IMR-90 (cell line): ENCODE results near the gene RASGRF2. TPM values are rescaled to one million over a fixed set of nuclear protein-coding genes. Genes with fewer than 3 reads are reported as not detected.

Source experiments
- ATAC-seq: fragments of 200-7000 bp; cut with Tn5 transposase; 2 replicates; pipeline ENCODE4 v1.9.1; 2020; ENCODE audit warnings: low read depth, mild to moderate bottlenecking, moderate library complexity
- BruUV-seq: library from RNA; stranded (reverse); fragments of 400-500 nt; replicated peaks from 2 replicates; lab custom pipeline; 2021; lab: Mats Ljungman, UMichigan
- CTCF ChIA-PET: fragments of 300-600 bp; formaldehyde crosslinking; extraction: SDS; loops from one replicate; lab custom pipeline; 2021; ENCODE audit warnings: antibody characterized with exemption; lab: Yijun Ruan, JAX
- POLR2A ChIA-PET: fragments of 300-600 bp; sonication (Branson Sonifier 250); formaldehyde crosslinking; loops from one replicate; lab custom pipeline; 2022; ENCODE audit warnings: antibody characterized with exemption; ENCODE audit not compliant: unreplicated experiment; lab: Charles Lee
- DNase-seq: peaks from one replicate; pipeline ENCODE4 v3.0.0; 2013
- H2AFZ ChIP-seq: replicated peaks from 2 replicates; pipeline ENCODE3; 2013; ENCODE audit warnings: low read length, mild to moderate bottlenecking; ENCODE audit not compliant: poor library complexity
- H2AK5ac ChIP-seq: 2 replicates; pipeline ENCODE4 v1.6.1; 2013; ENCODE audit warnings: low read depth, low read length, inconsistent platforms
- H2AK9ac ChIP-seq: replicated peaks from 2 replicates; pipeline ENCODE3; 2013; ENCODE audit warnings: mild to moderate bottlenecking, low read depth, low read length, moderate library complexity; ENCODE audit not compliant: poor library complexity
- H2BK120ac ChIP-seq: 2 replicates; pipeline ENCODE4 v1.6.1; 2013; ENCODE audit warnings: low read depth, low read length, inconsistent platforms
- H2BK15ac ChIP-seq: 3 replicates; pipeline ENCODE4 v1.6.1; 2013; ENCODE audit warnings: low read depth, low read length, inconsistent platforms
- H2BK20ac ChIP-seq: 2 replicates; pipeline ENCODE4 v1.6.1; 2013; ENCODE audit warnings: low read depth, mild to moderate bottlenecking, inconsistent platforms, low read length, moderate library complexity
- H2BK5ac ChIP-seq: 2 replicates; pipeline ENCODE4 v1.6.1; 2013; ENCODE audit warnings: mild to moderate bottlenecking, low read depth, low read length, inconsistent platforms; ENCODE audit not compliant: poor library complexity, severe bottlenecking
- H3K14ac ChIP-seq: replicated peaks from 2 replicates; pipeline ENCODE4 v1.6.1; 2013; ENCODE audit warnings: low read depth, low read length, inconsistent platforms
- H3K18ac ChIP-seq: 2 replicates; pipeline ENCODE4 v1.6.1; 2013; ENCODE audit warnings: low read depth, low read length, control low read depth
- H3K23ac ChIP-seq: 2 replicates; pipeline ENCODE4 v1.6.1; 2013; ENCODE audit warnings: low read depth, low read length, inconsistent platforms
- H3K27ac ChIP-seq: 2 replicates; pipeline ENCODE4 v1.5.1; 2013; ENCODE audit warnings: mild to moderate bottlenecking, control low read depth, low read length; ENCODE audit not compliant: insufficient read depth
- H3K27me3 ChIP-seq: 2 replicates; pipeline ENCODE4 v1.6.1; 2013; ENCODE audit warnings: low read length; ENCODE audit not compliant: control insufficient read depth, insufficient read depth
- H3K36me3 ChIP-seq: 2 replicates; pipeline ENCODE4 v1.6.1; 2013; ENCODE audit warnings: low read length, mixed read lengths; ENCODE audit not compliant: control insufficient read depth, insufficient read depth
- H3K4ac ChIP-seq: 2 replicates; pipeline ENCODE4 v1.6.1; 2013; ENCODE audit warnings: low read depth, low read length, inconsistent platforms
- H3K4me1 ChIP-seq: 2 replicates; pipeline ENCODE4 v1.6.1; 2013; ENCODE audit warnings: low read length, mixed read lengths; ENCODE audit not compliant: control insufficient read depth, insufficient read depth
- H3K4me2 ChIP-seq: 2 replicates; pipeline ENCODE4 v1.6.1; 2013; ENCODE audit warnings: low read depth, mild to moderate bottlenecking, control low read depth, low read length, moderate library complexity
- H3K4me3 ChIP-seq: 2 replicates; pipeline ENCODE4 v1.5.1; 2013; ENCODE audit warnings: low read depth, mild to moderate bottlenecking, control low read depth, low read length, moderate library complexity; ENCODE audit not compliant: insufficient read depth
- H3K56ac ChIP-seq: 2 replicates; pipeline ENCODE4 v1.6.1; 2013; ENCODE audit warnings: low read length, inconsistent platforms; ENCODE audit not compliant: insufficient read depth; ENCODE audit errors: extremely low read depth
- H3K79me1 ChIP-seq, 2 experiments: 2 replicates each; pipeline ENCODE4 v1.6.1; 2013; ENCODE audit warnings: low read length in 2 of 2, inconsistent platforms in 1 of 2, low read depth in 1 of 2
- H3K9ac ChIP-seq: 2 replicates; pipeline ENCODE4 v1.6.1; 2013; ENCODE audit warnings: low read depth, low read length, control low read depth
- H3K9me1 ChIP-seq: 2 replicates; pipeline ENCODE4 v1.6.1; 2013; ENCODE audit warnings: low read length, inconsistent platforms; ENCODE audit not compliant: insufficient read depth
- H3K9me3 ChIP-seq: 2 replicates; pipeline ENCODE4 v1.6.1; 2013; ENCODE audit warnings: low read length; ENCODE audit not compliant: control insufficient read depth, insufficient read depth
- H4K20me1 ChIP-seq: 2 replicates; pipeline ENCODE4 v1.6.1; 2013; ENCODE audit warnings: low read length, inconsistent platforms; ENCODE audit not compliant: insufficient read depth
- H4K5ac ChIP-seq: 2 replicates; pipeline ENCODE4 v1.6.1; 2013; ENCODE audit warnings: mild to moderate bottlenecking, low read depth, low read length, control low read depth
- H4K8ac ChIP-seq, 2 experiments: 2 replicates each; pipeline ENCODE4 v1.6.1; 2013; ENCODE audit warnings: low read depth in 2 of 2, low read length in 2 of 2, control low read depth in 1 of 2, inconsistent platforms in 1 of 2
- H4K91ac ChIP-seq: 2 replicates; pipeline ENCODE4 v1.6.1; 2013; ENCODE audit warnings: low read depth, low read length, inconsistent platforms; ENCODE audit not compliant: insufficient read depth
- BHLHE40 ChIP-seq: fragments of 150-350 bp; IDR thresholded peaks from 2 replicates; pipeline ENCODE4 v1.6.1; 2016; ENCODE audit warnings: mild to moderate bottlenecking, low read depth, low read length
- CEBPB ChIP-seq: IDR thresholded peaks from 2 replicates; pipeline ENCODE4 v1.6.1; 2012; ENCODE audit warnings: low read depth, low read length, improper control_type of control experiment
- CHD1 ChIP-seq: IDR thresholded peaks from 2 replicates; pipeline ENCODE4 v1.6.1; 2012; ENCODE audit warnings: low read depth, low read length, improper control_type of control experiment
- CTCF ChIP-seq: conservative IDR thresholded peaks from 2 replicates; pipeline ENCODE4 v1.5.1; 2012; ENCODE audit warnings: mild to moderate bottlenecking, low read depth, low read length, improper control_type of control experiment
- ELK1 ChIP-seq: fragments of 150-350 bp; IDR thresholded peaks from 2 replicates; pipeline ENCODE4 v1.6.1; 2016; ENCODE audit warnings: low read depth, mild to moderate bottlenecking, low read length, moderate library complexity, borderline replicate concordance
- FOS ChIP-seq: fragments of 150-350 bp; IDR thresholded peaks from 2 replicates; pipeline ENCODE4 v1.6.1; 2016; ENCODE audit warnings: low read depth, low read length
- MAFK ChIP-seq: IDR thresholded peaks from 2 replicates; pipeline ENCODE4 v1.6.1; 2012; ENCODE audit warnings: low read depth, low read length, improper control_type of control experiment
- MAZ ChIP-seq: IDR thresholded peaks from 2 replicates; pipeline ENCODE4 v1.6.1; 2012; ENCODE audit warnings: low read depth, mild to moderate bottlenecking, low read length, improper control_type of control experiment, moderate library complexity, borderline replicate concordance
- MXI1 ChIP-seq: IDR thresholded peaks from 2 replicates; pipeline ENCODE4 v1.6.1; 2012; ENCODE audit warnings: low read depth, mild to moderate bottlenecking, low read length, moderate library complexity, borderline replicate concordance
- NFE2L2 ChIP-seq: fragments of 150-350 bp; IDR thresholded peaks from 2 replicates; pipeline ENCODE4 v1.6.1; 2016; ENCODE audit warnings: low read depth, mild to moderate bottlenecking, low read length
- POLR2A ChIP-seq: IDR thresholded peaks from 2 replicates; pipeline ENCODE4 v1.6.1; 2012; ENCODE audit warnings: mild to moderate bottlenecking, low read depth, low read length
- RAD21 ChIP-seq: IDR thresholded peaks from 2 replicates; pipeline ENCODE4 v1.6.1; 2012; ENCODE audit warnings: low read length, improper control_type of control experiment
- RCOR1 ChIP-seq: IDR thresholded peaks from 2 replicates; pipeline ENCODE4 v1.6.1; 2012; ENCODE audit warnings: mild to moderate bottlenecking, low read length, improper control_type of control experiment; ENCODE audit not compliant: insufficient replicate concordance
- RFX5 ChIP-seq: IDR thresholded peaks from 2 replicates; pipeline ENCODE4 v1.8.0; 2012; ENCODE audit warnings: low read depth, mild to moderate bottlenecking, low read length, moderate library complexity
- SMC3 ChIP-seq: fragments of 150-350 bp; IDR thresholded peaks from 2 replicates; pipeline ENCODE4 v1.6.1; 2016; ENCODE audit warnings: low read depth, mild to moderate bottlenecking, antibody characterized with exemption, low read length, moderate library complexity
- USF2 ChIP-seq: fragments of 150-350 bp; IDR thresholded peaks from 2 replicates; pipeline ENCODE4 v1.6.1; 2017; ENCODE audit warnings: mild to moderate bottlenecking, antibody characterized with exemption, low read length, low read depth
- WGBS, 2 experiments: methylation state at CpG; one replicate each; pipeline versions ENCODE4 v1.1.5 to v1.1.7; 2013; ENCODE audit warnings: missing lambda C conversion rate in 2 of 2; ENCODE audit not compliant: insufficient read length in 1 of 2; ENCODE audit errors: extremely low coverage in 2 of 2; 5-methylcytosine and 5-hydroxymethylcytosine counted together
- dilution Hi-C: fragments of 300-500 bp; cut with HindIII; formaldehyde crosslinking; loops from one replicate; pipeline ENCODE4 v1.14.3; 2018; ENCODE audit warnings: low sequenced_read_pairs; ENCODE audit not compliant: unreplicated experiment
- in situ Hi-C: fragments of 300-500 bp; cut with MboI; formaldehyde crosslinking; loops from 3 replicates; pipeline ENCODE4 v1.14.3; 2019; ENCODE audit warnings: low sequenced_read_pairs, inconsistent platforms, mixed read lengths
- intact Hi-C: fragments of 100-400 bp; cut with micrococcal nuclease; formaldehyde crosslinking; loops from 2 replicates; pipeline ENCODE4 v1.10.0; 2022
- polyA plus RNA-seq, 3 experiments: library from polyadenylated mRNA; depleted of rRNA; stranded (reverse); fragments of >200 nt; gene quantifications; 2 replicates each; pipeline ENCODE4 v1.2.3, GENCODE V29; 2012; ENCODE audit warnings: low replicate concordance in 1 of 3
- total RNA-seq: library from RNA; depleted of rRNA; stranded (reverse); fragments of >200 nt; gene quantifications from 2 replicates; pipeline ENCODE4 v1.2.3, GENCODE V29; 2012

RASGRF2 gene
- total and polyA plus RNA-seq, 2 of the 4 experiments (the other 2 are of a cell fraction), result 2.9 to 5.0 TPM

- TF ChIP-seq MXI1 (no peak), USF2 (no peak), CTCF (no peak), MAZ (no peak), BHLHE40 (no peak), POLR2A (no peak), RFX5 (no peak), RAD21 (no peak), CHD1 (no peak), NFE2L2 (no peak), SMC3 (no peak), MAFK (no peak), FOS (no peak), RCOR1 (no peak), CEBPB (no peak), ELK1 (no peak)
- H2AK5ac ChIP-seq, result no peak overlapping the region
- H3K27ac ChIP-seq, result no peak overlapping the region
- H4K8ac ChIP-seq, result no peak overlapping the region
- H3K27me3 ChIP-seq, result no peaks in the 10 kb centered on the region
- no peaks in the 10 kb centered on the region for H3K9me3 ChIP-seq
- DNase-seq (no peak), ATAC-seq (no peak)
- ChIA-PET POLR2A (no interaction called here), CTCF (interaction anchor here (0.6 kb wide), 1 partner anchor 15 kb away, joined by 4 read pairs; no protein-coding TSS in a partner anchor)
- H3K9me1 ChIP-seq, result peaks cover 13% of the 10 kb centered on the region
- H4K91ac ChIP-seq, result no peak overlapping the region
- no peak overlapping the region for H3K4me3 ChIP-seq
- H2BK5ac ChIP-seq, result no peak overlapping the region
- intact Hi-C loops, result no loop called here
- H2AFZ ChIP-seq, result no peak overlapping the region
- H3K56ac ChIP-seq, result no peak overlapping the region
- H2BK20ac ChIP-seq, result no peak overlapping the region
- H2BK15ac ChIP-seq, result no peak overlapping the region
- H3K9ac ChIP-seq, result no peak overlapping the region
- peaks cover 25 to 70% of the 10 kb centered on the region in 2 experiments for H3K79me1 ChIP-seq
- BruUV-seq, result no TSS peak
- H4K5ac ChIP-seq, result no peak overlapping the region
- H3K4ac ChIP-seq, result no peak overlapping the region
- H2AK9ac ChIP-seq, result no peak overlapping the region
- H4K20me1 ChIP-seq, result peaks cover 9% of the 10 kb centered on the region
- no peak overlapping the region for H3K23ac ChIP-seq
- in situ Hi-C loops, result no loop called here
- 100% methylated on average over 1 of the region's 2 CpGs; no CpG with 5 or more reads in 1 of the 2 experiments for WGBS, 2 experiments
- no peak overlapping the region for H3K14ac ChIP-seq
- H2BK120ac ChIP-seq, result no peak overlapping the region
- H3K4me2 ChIP-seq, result no peak overlapping the region
- dilution Hi-C loops, result no loop called here
- no peak overlapping the region for H3K18ac ChIP-seq
- H3K36me3 ChIP-seq, result no peaks in the 10 kb centered on the region
- no peaks in the 10 kb centered on the region for H3K4me1 ChIP-seq
These were observed 35.7 kb downstream of the RASGRF2 start for GRCh38 chr5:80995908-80996307.
